HG03060 (cell line): ENCODE data around the gene COPZ2.
"Not testable (repeated sequence)": the region's sequence is repeated elsewhere in the genome, so short reads cannot be mapped to it uniquely, and the experiment has no call there.

Experiments used
- ATAC-seq: cut with Tn5 transposase; IDR thresholded peaks from one replicate; pipeline ENCODE4 v1.9.1; 2021; ENCODE audit warnings: low read depth, moderate number of reproducible peaks; ENCODE audit not compliant: unreplicated experiment

The COPZ2 gene

DNA sequence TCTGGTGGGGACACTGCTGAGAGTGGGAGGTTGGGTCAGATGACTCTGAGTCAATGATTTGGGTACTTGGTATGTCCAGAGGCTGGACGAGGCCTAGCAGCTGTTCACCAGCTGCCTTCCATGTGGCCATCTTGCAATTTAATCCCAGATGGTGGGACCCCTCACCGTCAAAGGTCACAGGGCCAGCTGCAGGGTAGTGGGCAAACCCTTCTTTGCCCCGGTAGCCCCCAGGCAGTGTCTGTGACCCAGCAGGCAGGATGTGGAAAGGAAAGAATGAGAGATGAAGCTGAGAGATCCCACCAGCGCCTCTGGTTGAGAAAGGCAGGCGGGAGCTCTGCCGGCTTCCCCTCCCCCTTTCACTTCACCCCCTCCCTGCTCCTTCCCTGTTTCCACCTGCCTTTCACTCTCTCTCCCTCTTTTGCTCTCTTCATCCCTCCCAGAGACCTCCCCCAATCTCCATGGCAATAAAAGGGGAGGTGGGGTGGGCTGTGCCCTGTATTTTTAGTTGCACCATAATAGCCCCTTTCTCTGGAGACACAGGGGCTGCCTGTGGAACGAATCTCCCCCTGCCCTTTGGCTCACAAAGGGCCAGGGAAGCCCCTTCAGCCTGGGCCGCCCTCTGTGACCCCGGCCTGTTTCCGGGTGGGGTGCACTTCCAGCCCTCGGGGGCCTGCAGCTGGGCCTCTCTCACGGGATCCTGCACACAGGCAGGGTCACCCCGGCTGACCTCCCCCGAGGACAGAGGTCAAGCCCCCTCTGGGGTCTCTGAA lies 46.5 kb downstream of the COPZ2 start:
- no peak for ATAC-seq

DNA sequence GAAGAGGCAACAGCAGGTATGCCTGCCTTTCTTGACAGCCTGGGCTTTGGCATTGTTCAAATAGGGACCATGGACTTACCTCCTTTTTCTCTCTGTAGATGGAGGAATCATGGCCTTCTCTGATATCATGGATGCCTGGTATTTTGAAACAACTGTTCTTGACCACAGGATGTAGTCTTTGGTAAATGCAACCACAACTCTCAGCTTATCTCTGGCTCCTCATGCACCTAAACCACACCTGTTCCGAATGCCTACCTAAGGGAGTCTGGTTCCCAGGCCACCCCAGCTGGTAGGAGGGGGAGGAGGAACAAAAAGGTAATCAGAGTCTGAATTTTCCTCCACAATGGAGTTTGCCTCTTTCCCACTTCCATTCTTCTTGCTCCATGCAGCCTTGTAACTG lies 47.9 kb downstream of the COPZ2 start:
- no peak for ATAC-seq

DNA sequence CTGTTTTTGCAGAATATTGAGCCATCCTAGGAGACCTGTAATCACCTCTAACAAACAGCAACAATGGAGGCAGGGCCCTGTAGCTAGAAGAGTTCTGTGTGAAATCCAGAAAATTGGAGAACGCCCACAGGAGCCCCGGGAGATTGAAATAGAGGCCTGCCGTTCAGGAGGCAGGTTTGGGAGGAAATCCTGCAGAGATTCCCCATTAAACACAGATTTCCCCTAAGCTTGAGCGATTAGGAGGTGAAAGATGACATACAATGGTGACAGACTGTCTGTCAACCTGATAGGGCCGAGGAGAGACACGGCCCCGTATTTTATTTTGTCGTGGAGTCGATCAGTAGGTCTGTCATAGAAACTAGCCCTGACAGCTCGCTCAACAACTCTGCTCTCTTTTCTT lies 48.4 kb downstream of the COPZ2 start:
- no peak for ATAC-seq

DNA sequence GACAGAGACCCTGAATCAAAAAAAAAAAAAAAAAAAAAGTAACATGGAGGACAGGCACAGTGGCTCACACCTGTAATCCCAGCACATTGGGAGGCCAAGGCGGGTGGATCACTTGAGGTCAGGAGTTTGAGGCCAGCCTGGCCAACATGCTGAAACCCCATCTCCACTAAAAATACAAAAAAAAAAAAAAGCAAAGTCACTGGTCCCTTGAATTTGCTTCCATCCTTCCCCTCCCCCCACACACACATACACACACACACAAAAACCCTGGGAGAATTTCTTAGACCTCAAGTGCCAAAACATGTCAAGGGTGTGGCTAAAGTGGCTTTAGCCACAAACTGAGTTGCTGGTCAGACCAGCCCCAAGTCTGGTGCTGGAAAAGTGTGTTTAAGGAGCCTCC lies 49.2 kb downstream of the COPZ2 start:
- ATAC-seq: not testable (repeated sequence)

DNA sequence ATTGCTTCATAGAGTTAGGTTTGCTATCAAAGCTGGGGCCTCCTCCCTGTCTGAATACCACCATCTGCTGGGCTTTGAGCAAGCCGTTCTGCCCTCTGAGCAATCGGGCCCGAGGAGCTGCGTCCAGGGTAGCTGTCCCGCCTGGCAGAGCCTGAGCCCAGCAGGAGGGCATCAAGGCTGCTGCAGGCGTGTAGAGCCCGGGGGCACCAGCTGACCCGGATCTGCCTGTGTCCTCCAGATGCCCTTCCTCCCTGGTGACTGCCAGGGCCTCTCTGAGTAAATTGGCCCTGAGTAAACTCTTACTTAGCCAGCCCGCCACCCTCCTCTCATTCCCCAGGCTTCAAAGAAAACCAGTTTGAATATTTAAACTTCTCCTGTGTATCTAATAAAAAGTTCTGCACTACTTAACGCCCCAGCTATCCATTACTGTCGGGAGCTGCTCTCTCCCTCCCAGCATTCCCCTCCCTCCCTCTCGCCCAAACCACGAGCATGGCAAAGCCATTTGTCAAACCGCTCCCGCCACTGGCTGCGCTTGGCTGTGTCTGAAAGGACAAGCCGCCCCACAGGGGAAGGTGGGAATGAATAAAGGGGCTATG lies 50.3 kb downstream of the COPZ2 start:
- no peak for ATAC-seq

DNA sequence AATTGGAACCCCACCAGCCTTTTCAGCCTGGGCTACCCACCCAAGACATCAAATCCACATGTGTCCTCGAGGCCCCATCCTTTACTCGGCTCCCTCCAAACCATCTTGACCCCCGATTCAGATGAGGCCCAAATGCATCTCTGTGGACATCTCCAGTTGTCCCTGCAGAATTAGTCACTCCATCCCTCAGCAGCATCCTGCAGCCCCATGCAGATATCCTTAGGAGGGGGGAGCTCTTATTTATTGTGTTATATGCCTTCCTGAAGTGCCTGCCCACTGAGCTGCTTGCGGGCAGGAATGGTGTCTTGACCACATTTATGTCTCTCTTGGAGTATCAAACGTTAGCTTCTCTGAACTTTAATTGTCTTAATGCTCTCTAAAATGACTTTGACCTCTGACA lies 51.1 kb downstream of the COPZ2 start:
- no peak for ATAC-seq

DNA sequence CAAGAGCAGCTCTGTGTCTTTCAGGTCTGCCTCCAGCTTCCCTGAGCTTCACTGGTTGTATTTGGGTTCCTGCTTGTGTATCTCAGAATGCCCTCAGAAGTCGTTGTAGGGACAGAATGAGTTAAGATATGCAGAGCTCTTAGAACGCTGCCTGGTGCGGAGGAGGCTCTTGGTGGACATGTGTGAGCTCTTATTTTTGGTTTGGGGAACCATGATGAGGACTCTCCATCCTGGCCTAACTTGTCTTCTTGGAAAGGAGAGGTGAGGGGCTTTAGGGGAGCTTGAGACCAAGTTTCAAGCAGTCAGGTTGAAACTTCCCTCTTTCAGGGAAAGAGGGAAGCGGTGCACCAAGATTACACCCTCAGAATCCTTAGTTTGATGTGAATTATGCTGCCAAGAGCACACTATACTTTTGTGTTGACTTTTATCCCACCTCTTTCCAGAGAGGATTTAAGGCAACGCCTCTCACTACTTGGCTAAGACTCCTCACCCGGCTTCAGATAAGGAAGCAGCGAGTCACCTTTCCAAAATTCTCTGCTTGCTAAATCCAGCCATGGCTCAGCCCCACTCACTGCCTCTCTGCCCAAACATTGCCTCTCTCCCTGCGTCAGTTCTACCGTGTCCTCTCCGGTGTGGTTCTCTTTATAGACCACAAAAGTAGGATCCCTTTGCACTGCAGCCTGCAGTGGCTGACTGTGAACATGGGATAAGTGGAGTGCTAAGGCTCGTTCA lies 53.9 kb downstream of the COPZ2 start:
- no peak for ATAC-seq

DNA sequence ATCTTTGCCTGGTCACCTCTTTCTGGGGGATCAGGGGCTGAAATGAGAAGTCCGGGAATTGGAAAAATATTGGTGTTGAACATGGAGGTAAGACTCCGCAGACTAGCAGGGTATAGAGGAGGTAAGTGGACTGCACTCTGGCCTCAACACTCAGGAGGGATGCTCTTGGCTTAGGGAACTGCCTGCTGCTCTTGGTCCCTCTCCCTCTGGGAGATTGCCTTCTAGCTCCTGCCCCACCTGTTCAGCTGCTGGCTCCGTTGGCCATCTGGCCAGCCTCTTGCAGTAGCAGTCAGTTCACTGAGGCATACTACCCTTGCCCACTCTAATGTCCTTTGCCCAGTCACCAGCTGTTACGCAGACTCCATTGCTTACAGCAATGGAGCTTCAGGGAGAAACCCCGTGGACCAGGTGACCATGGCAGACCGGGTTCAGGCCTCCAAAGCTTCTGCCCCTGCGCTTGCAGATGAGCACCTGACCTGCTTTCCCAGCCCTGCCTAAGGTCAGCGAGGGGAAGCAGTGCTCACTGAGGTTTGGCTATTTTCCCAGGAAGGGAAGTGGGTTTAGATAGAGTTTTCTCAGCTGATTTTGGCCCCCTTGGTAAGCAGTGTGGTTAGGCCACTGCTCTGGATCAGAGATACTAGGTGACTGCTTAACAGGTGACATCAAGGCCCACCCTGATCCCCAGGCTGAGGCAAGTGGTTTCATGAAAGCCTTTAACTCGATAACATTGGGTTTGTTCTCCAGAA lies 54.8 kb downstream of the COPZ2 start:
- ATAC-seq: no peak

DNA sequence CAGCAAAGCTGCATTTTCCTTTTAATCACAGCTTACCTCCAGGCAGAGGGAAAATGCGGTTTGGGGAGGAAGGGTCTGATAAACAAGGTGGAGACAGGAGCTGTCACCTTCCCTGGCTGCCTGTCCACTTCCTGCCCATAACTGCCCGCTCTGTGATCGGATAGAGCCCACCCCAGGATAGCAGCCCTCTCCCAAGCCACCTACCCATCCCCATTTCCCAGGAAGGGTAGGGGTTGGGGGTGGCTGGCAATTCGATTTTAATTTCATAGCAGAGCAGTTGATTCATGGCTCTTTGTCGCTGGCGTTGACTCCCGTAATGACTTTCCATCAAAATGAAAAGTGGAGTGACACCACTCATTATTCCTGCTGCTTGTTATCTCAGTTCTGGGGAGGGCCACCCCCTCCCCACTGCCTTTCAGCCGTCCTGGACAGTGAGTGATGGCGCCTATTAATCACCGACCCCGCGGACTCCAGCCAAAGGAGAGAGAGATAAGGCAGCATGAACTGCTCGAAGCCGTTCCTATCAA lies 55.4 kb downstream of the COPZ2 start:
- no peak for ATAC-seq

DNA sequence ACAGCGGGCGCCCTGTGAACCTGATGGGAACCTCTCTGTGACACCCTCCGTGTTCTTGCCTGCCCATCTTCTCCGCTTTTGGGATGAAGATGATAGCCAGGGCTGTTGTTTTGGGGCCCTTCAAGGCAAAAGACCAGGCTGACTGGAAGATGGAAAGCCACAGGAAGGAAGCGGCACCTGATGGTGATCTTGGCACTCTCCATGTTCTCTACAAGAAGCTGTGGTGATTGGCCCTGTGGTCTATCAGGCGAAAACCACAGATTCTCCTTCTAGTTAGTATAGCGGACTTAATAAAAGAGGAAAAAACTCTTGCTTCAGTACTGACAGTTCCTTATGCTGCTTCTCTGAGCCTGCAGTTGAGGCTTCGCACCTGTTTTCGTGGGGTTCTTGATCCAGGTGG lies 56.1 kb downstream of the COPZ2 start:
- ATAC-seq: no peak

DNA sequence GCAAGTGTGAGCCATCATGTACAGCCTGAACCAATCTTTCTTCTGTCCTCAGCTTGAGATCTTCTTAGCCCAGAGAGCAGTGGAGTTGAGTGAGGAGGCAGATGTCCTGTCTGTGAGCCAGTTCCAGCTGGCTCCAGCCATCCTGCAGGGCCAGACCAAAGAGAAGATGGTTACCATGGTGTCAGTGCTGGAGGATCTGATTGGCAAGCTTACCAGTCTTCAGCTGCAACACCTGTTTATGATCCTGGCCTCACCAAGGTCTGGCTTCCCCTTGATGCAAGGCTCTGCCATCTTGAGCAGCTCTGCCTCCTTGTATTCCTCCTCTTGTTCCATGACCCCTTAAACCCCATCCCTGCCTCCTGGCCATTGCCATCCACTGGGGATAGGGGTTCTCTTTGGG lies 57.1 kb downstream of the COPZ2 start:
- no peak for ATAC-seq

DNA sequence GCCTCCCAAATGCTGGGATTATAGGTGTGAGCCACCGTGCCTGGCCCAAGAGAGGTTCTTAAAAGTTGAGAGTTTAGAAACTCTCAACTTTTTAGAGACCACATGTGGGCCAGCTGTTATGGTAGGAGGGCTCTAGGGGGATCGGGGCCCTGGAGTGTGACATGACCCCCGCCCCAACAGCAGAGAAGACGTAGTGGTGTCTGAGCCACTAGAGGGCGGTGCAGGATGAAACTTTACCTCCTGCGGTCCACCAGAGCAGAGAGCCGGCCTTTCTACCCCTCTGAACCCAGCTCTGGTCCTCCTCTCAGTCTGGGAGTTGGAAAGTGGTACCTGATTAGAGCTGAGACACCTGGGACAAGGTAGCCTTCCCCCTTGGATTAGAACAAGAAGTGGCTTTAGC lies 59.3 kb downstream of the COPZ2 start:
- no peak for ATAC-seq
